ENCODE results near the gene TRPM5. TPM values are rescaled to one million over a fixed set of nuclear protein-coding genes. Genes with fewer than 3 reads are reported as not detected.

The TRPM5 gene
- total and polyA plus RNA-seq, 2 of the 4 experiments (the other 2 are of a cell fraction): not detected

DNA sequence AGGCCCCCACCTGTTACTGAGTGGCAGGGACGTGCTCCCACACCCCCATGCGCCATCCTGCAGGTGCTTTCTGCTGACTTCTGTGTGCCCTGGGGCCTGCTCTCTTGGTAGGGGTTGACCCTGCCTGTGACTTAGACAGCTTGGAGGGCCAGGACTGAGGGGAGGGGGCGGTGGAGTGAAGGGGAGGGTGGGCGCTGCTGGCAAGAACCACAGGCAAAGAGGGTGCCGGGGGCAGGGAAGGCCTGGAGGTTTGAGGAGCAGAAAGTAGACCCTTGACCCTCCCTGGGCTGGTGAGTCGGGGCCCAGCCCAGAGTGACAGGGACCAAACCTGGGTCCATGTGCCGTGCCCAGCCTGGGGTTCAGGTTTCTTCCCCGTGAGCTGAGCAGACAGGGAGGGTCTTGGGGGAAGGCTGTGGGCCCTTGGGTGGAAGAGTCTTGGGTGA is 18.2 kb upstream of the TRPM5 start:
- ChIA-PET CTCF (no interaction called here), POLR2A (ENCODE audit: unreplicated experiment) (no interaction called here)
- Histone ChIP-seq H3K4me2 (ENCODE audit: low read depth, low read length) (no peak overlapping the region), H2AK5ac (ENCODE audit: low read depth, low read length) (no peak overlapping the region), H3K4ac (ENCODE audit: low read depth, low read length) (no peak overlapping the region), H4K91ac (ENCODE audit: insufficient read depth, low read depth, low read length) (no peak overlapping the region), H3K79me1 (ENCODE audit: low read depth in 1 of 2, low read length in 2 of 2) (no peaks in the 10 kb centered on the region), H3K56ac (ENCODE audit: extremely low read depth, insufficient read depth, low read length) (no peak overlapping the region), H2BK5ac (ENCODE audit: low read depth, low read length, poor library complexity, severe bottlenecking) (no peak overlapping the region), H2BK120ac (ENCODE audit: low read depth, low read length) (no peak overlapping the region), H3K27me3 (ENCODE audit: control insufficient read depth, insufficient read depth, low read length) (peaks cover 45% of the 10 kb centered on the region), H3K9me1 (ENCODE audit: insufficient read depth, low read length) (no peaks in the 10 kb centered on the region), H3K14ac (replicated peaks; ENCODE audit: low read depth, low read length) (no peak overlapping the region), H2BK20ac (ENCODE audit: low read depth, low read length) (no peak overlapping the region), H2BK15ac (ENCODE audit: low read depth, low read length) (no peak overlapping the region), H3K36me3 (ENCODE audit: control insufficient read depth, insufficient read depth, low read length) (no peaks in the 10 kb centered on the region), H4K8ac (ENCODE audit: low read depth in 2 of 2, low read length in 2 of 2) (no peak overlapping the region), H3K27ac (ENCODE audit: insufficient read depth, low read length) (no peak overlapping the region), H4K5ac (ENCODE audit: low read depth, low read length) (no peak overlapping the region), H2AFZ (replicated peaks; ENCODE audit: low read length, poor library complexity) (no peak overlapping the region), H3K4me1 (ENCODE audit: control insufficient read depth, insufficient read depth, low read length) (no peaks in the 10 kb centered on the region), H3K9ac (ENCODE audit: low read depth, low read length) (no peak overlapping the region), H3K18ac (ENCODE audit: low read depth, low read length) (no peak overlapping the region), H3K4me3 (ENCODE audit: insufficient read depth, low read depth, low read length) (no peak overlapping the region), H4K20me1 (ENCODE audit: insufficient read depth, low read length) (no peaks in the 10 kb centered on the region), H2AK9ac (replicated peaks; ENCODE audit: low read depth, low read length, poor library complexity) (no peak overlapping the region), H3K23ac (ENCODE audit: low read depth, low read length) (no peak overlapping the region), H3K9me3 (ENCODE audit: control insufficient read depth, insufficient read depth, low read length) (no peaks in the 10 kb centered on the region)
- dilution Hi-C loops (cut with HindIII; ENCODE audit: low sequenced_read_pairs, unreplicated experiment): no loop called here
- BruUV-seq (replicated peaks): no TSS peak
- in situ Hi-C loops (cut with MboI; ENCODE audit: low sequenced_read_pairs): no loop called here
- intact Hi-C loops (cut with micrococcal nuclease): no loop called here
- WGBS, 2 experiments (ENCODE audit: extremely low coverage in 2 of 2, insufficient read length in 1 of 2): no CpG with 5 or more reads among the region's 8 CpGs
- no peak for ATAC-seq (ENCODE audit: low read depth)
- DNase-seq: no peak
- TF ChIP-seq RCOR1 (IDR thresholded peaks at IDR 0.05; ENCODE audit: insufficient replicate concordance, low read length) (no peak), BHLHE40 (IDR thresholded peaks at IDR 0.05; ENCODE audit: low read depth, low read length) (no peak), MXI1 (IDR thresholded peaks at IDR 0.05; ENCODE audit: borderline replicate concordance, low read depth, low read length) (no peak), MAFK (IDR thresholded peaks at IDR 0.05; ENCODE audit: low read depth, low read length) (no peak)
